ENCODE measurements around the gene MTFR1L.

The MTFR1L gene

DNA sequence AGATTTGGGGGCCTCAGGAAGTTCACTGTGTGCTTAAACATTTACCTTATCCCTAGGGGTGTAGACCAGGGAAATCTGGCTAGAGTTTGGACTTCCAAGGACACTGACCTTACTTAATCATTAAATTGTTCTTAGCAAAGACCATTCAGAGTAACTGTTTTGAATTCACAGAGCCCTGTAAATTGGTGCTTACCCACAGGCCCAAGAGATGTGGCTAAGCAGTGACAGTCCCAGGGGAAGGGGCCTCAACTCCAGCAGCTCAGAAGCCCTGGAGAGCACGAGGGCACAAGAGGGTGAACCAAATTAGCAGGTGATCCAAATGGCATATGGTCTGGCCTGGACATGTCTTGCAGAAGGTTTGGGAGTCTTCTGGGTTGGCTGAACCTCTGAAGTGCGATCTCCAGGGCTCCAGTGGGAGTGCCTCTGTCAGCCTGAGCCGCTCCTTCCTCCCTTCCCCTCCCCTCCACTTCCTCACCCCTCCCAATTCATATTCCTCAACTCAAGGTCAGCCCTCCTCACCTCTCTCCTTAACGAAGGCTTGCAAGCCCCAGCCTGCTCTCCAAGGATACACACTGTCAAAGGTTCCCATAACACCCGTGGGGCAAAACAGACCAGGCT lies 51.4 kb downstream of the MTFR1L start:
- TF ChIP-seq CTCF (IDR thresholded peaks at IDR 0.05), result no peak
- Histone ChIP-seq H3K9me3 (no peaks in the 10 kb centered on the region), H3K4me1 (peaks cover 0 to 27% (median 18%) of the 10 kb centered on the region in 4 donors), H3K27ac (no peak overlapping the region), H3K27me3 (no peaks in the 10 kb centered on the region), H3K4me3 (no peak overlapping the region), H3K36me3 (peaks cover 3 to 17% (median 6%) of the 10 kb centered on the region in 3 donors)
- intact Hi-C loops (cut with DNase I; ENCODE audit: low total_unique reads), result no loop called here
- DNase-seq, result no peak

- intact Hi-C loops (cut with DNase I; ENCODE audit: low total_unique reads), result no loop called here
- peaks cover 0 to 30% (median 18%) of the 10 kb centered on the region in 4 donors for H3K4me1 ChIP-seq
- no peak overlapping the region for H3K27ac ChIP-seq
- no peaks in the 10 kb centered on the region for H3K9me3 ChIP-seq
- no peak for DNase-seq
- TF ChIP-seq CTCF (IDR thresholded peaks at IDR 0.05), result no peak
- H3K36me3 ChIP-seq, result peaks cover 3 to 17% (median 6%) of the 10 kb centered on the region in 3 donors
- no peak overlapping the region for H3K4me3 ChIP-seq
- no peaks in the 10 kb centered on the region for H3K27me3 ChIP-seq
These were observed 52.1 kb downstream of the MTFR1L start for GRCh38 chr1:25871704-25872494.

DNA sequence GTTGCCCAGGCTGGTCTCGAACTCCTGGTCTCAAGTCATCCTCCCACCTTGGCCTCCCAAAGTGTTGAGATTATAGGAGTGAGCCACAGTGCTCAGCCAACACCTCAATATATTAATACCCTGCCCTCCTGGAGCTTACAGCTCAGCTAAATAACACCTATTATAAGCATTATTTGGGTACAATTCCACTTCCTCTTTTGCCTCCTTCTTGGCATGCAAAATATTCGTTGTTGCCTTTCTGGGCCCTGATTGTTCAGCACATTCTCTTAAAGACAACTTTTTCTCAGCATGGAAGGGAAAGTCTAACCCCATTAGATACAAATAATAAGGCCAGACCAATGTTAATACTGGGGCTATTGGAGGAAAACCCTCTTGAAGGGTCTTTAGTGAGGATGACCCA lies 53.0 kb downstream of the MTFR1L start:
- intact Hi-C loops (cut with DNase I; ENCODE audit: low total_unique reads), result no loop called here
- no peak for DNase-seq
- TF ChIP-seq CTCF (IDR thresholded peaks at IDR 0.05), result no peak

DNA sequence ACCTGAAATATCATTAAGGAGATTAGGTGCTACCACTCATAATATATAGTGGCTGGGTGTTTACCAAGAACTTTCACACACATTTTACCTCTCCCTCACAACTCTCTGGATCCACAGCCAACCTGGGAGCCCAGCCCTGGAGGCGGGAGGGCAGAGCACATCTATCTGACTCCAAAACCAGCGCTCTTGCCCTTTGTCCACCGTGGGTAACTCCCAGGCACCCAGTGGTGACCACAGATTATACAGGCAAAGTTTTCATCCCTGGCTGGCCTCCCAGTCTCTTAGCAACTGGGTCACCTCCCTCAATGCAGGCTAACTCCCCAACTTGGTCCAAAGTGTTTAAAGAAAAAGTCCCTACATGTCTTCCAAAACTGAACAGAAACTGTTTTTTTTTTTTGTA lies 53.4 kb downstream of the MTFR1L start:
- Histone ChIP-seq H3K27me3 (no peaks in the 10 kb centered on the region), H3K27ac (no peak overlapping the region), H3K36me3 (peaks cover 3 to 17% (median 6%) of the 10 kb centered on the region in 3 donors), H3K4me3 (no peak overlapping the region), H3K9me3 (no peaks in the 10 kb centered on the region), H3K4me1 (peaks cover 0 to 30% (median 18%) of the 10 kb centered on the region in 4 donors)
- no peak for DNase-seq
- no peak for TF ChIP-seq CTCF (IDR thresholded peaks at IDR 0.05)
- intact Hi-C loops (cut with DNase I; ENCODE audit: low total_unique reads), result no loop called here

More for the DNA sequence above, 53.0 kb downstream of the MTFR1L start:
- H3K27me3 ChIP-seq, result no peaks in the 10 kb centered on the region
- H3K4me3 ChIP-seq, result no peak overlapping the region
- H3K4me1 ChIP-seq, result peaks cover 0 to 30% (median 18%) of the 10 kb centered on the region in 4 donors
- peaks cover 3 to 17% (median 6%) of the 10 kb centered on the region in 3 donors for H3K36me3 ChIP-seq
- H3K27ac ChIP-seq, result no peak overlapping the region
- H3K9me3 ChIP-seq, result no peaks in the 10 kb centered on the region

DNA sequence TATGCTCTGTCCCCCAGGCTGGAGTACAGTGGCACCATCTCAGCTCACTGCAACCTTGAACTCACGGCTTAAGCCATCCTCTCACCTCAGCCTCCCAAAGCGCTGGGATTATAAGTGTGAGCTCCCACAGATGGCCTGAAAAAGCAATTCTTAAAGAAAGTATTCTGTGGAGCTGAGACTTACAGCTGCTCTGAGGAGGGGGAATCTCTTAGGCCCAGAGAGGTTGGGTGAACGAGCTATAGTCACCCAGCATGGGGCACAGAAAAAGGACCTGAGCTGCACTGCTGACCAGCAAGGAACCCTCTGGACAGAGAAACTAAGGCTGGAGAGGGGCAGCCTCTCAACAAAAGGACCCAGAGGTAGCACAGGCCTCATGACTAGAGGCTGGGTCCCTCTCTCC lies 54.5 kb downstream of the MTFR1L start:
- TF ChIP-seq CTCF (IDR thresholded peaks at IDR 0.05), result no peak
- Histone ChIP-seq H3K9me3 (no peaks in the 10 kb centered on the region), H3K27ac (peak overlapping the region in 1 of 2 donors; percentile 76), H3K36me3 (peaks cover 2 to 13% (median 3%) of the 10 kb centered on the region in 3 donors), H3K4me3 (peak overlapping the region in 1 of 2 donors; percentile 77), H3K4me1 (peaks cover 0 to 30% (median 18%) of the 10 kb centered on the region in 4 donors), H3K27me3 (no peaks in the 10 kb centered on the region)
- no peak for DNase-seq
- intact Hi-C loops (cut with DNase I; ENCODE audit: low total_unique reads), result no loop called here

Measured in tibial artery (tissue), 4 donors.